ENCODE results near the gene KAZN.

KAZN gene

GRCh38 chr1:14968251-14968851 is 369.9 kb downstream of the KAZN start:
- peak; percentile 86 for DNase-seq

- no peak for DNase-seq
Observed at GRCh38 chr1:14969006-14969405, 370.5 kb downstream of the KAZN start.

GRCh38 chr1:14970115-14970798 is 371.8 kb downstream of the KAZN start:
- DNase-seq, result peak; percentile 92

GRCh38 chr1:14970799-14971141 is 372.3 kb downstream of the KAZN start:
- peak; percentile 22 for DNase-seq

- no peak for DNase-seq
Observed at GRCh38 chr1:14971221-14971620, 372.7 kb downstream of the KAZN start.

GRCh38 chr1:14972107-14972506 is 373.6 kb downstream of the KAZN start:
- no peak for DNase-seq

GRCh38 chr1:14973773-14974172 is 375.3 kb downstream of the KAZN start:
- DNase-seq, result no peak

- no peak for DNase-seq
Observed at GRCh38 chr1:14974361-14974760, 375.9 kb downstream of the KAZN start.

GRCh38 chr1:14975119-14975518 is 376.6 kb downstream of the KAZN start:
- no peak for DNase-seq

GRCh38 chr1:14976256-14976655 is 377.8 kb downstream of the KAZN start:
- DNase-seq, result no peak

GRCh38 chr1:14977338-14977931 is 378.9 kb downstream of the KAZN start:
- DNase-seq, result no peak

- DNase-seq, result peak; percentile 50
Observed at GRCh38 chr1:14980621-14981218, 382.2 kb downstream of the KAZN start.

GRCh38 chr1:14982029-14982428 is 383.5 kb downstream of the KAZN start:
- DNase-seq, result no peak

- DNase-seq, result no peak
Observed at GRCh38 chr1:14983277-14983676, 384.8 kb downstream of the KAZN start.

- DNase-seq, result no peak
Observed at GRCh38 chr1:14986168-14986567, 387.7 kb downstream of the KAZN start.

GRCh38 chr1:14987829-14988603 is 389.5 kb downstream of the KAZN start:
- peak; percentile 21 for DNase-seq

GRCh38 chr1:14988636-14989035 is 390.2 kb downstream of the KAZN start:
- no peak for DNase-seq

GRCh38 chr1:14989931-14990728 is 391.6 kb downstream of the KAZN start:
- no peak for DNase-seq

GRCh38 chr1:14993414-14993813 is 394.9 kb downstream of the KAZN start:
- DNase-seq, result no peak

- no peak for DNase-seq
Observed at GRCh38 chr1:14994148-14994547, 395.7 kb downstream of the KAZN start.

- no peak for DNase-seq
Observed at GRCh38 chr1:14994841-14995437, 396.5 kb downstream of the KAZN start.

All from fibroblast of upper back skin (primary cell).